H1 (cell line): ENCODE results near the gene HNF1A.

Experiments used
- BRCA1 ChIP-seq: IDR thresholded peaks from 2 replicates; pipeline ENCODE4 v1.6.1; 2012; ENCODE audit warnings: low read depth, low read length, improper control_type of control experiment
- CHD1 ChIP-seq: IDR thresholded peaks from 2 replicates; pipeline ENCODE4 v1.6.1; 2012; ENCODE audit warnings: low read depth, low read length, improper control_type of control experiment
- CREB1 ChIP-seq: IDR thresholded peaks from 2 replicates; pipeline ENCODE4 v1.6.1; 2012; ENCODE audit warnings: inconsistent platforms
- CTCF ChIP-seq, 3 experiments: IDR thresholded peaks; 1 replicate in 2 of 3; 2 replicates in 1 of 3; pipeline versions ENCODE4 v1.5.1 to v1.6.1; 2011; ENCODE audit warnings: low read length in 3 of 3, mild to moderate bottlenecking in 3 of 3, inconsistent platforms in 2 of 3, low read depth in 1 of 3, moderate library complexity in 1 of 3; ENCODE audit not compliant: insufficient read depth in 1 of 3; ENCODE audit errors: control extremely low read depth in 1 of 3
- GTF2F1 ChIP-seq: IDR thresholded peaks from 2 replicates; pipeline ENCODE4 v1.6.1; 2012; ENCODE audit warnings: low read depth, low read length, improper control_type of control experiment, borderline replicate concordance
- RFX5 ChIP-seq: IDR thresholded peaks from 2 replicates; pipeline ENCODE4 v1.6.1; 2011; ENCODE audit warnings: low read depth, low read length, improper control_type of control experiment, borderline replicate concordance

- no peak for TF ChIP-seq CHD1
- TF ChIP-seq CTCF (IDR thresholded peaks at IDR 0.05; ENCODE audit: control extremely low read depth in 1 of 3, insufficient read depth in 1 of 3, low read depth in 1 of 3, low read length in 3 of 3), result peak; percentile 93 to 96 (median 96)
- no peak for TF ChIP-seq BRCA1
- no peak for TF ChIP-seq RFX5
- no peak for TF ChIP-seq GTF2F1
- TF ChIP-seq CREB1, result peak; percentile 63; the same call in 1 of the 2 replicates
Measured at GRCh38 chr12:121005346-121005815, 27.0 kb downstream of the HNF1A start.
